Measurements from ENCODE around the gene ABHD11.

- no peak for TF ChIP-seq POLR2A (IDR thresholded peaks at IDR 0.05)
- no peak for TF ChIP-seq CTCF (IDR thresholded peaks at IDR 0.05 in 8 of 11, conservative IDR thresholded peaks at IDR 0.05 in 3 of 11)
- no peak for TF ChIP-seq POLR2AphosphoS5 (IDR thresholded peaks at IDR 0.05)
Measured at GRCh38 chr7:73708961-73709549, 29.5 kb downstream of the ABHD11 start.
